ENCODE results near the gene GPX7.

DNA sequence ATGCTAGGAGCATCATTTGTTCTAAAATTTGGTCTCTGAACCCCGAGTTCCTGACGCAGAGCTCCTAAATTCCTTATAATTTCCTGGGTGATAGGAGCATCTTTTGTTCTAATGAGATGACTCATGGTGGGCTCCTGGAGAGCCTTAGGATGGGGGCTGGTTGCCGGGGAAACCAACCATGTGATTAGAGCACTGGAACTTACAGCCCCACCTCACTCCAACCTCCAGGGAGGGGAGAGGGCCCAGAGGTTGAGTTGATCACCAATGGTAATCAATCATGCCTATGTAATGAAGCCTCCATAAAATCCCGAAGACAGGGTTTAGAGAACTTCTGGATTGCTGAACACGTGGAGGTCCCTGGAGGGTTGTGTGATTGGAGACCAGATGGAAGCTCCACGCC is 38.5 kb downstream of the GPX7 start:
- TF ChIP-seq CTCF (IDR thresholded peaks at IDR 0.05; ENCODE audit: borderline replicate concordance, extremely low read depth, low read length, poor library complexity, severe bottlenecking): no peak
- no peak for TF ChIP-seq EZH2 (IDR thresholded peaks at IDR 0.05; ENCODE audit: borderline replicate concordance, low read depth, low read length, severe bottlenecking)
